SK-N-SH (cell line): ENCODE results near the gene SAMD4A. TPM values are rescaled to one million over a fixed set of nuclear protein-coding genes. Genes with fewer than 3 reads are reported as not detected.

Source experiments
- CTCF ChIA-PET: fragments of 300-600, 350-600 bp; formaldehyde crosslinking; extraction: SDS; loops from one replicate; lab custom pipeline; 2021; lab: Yijun Ruan, JAX
- POLR2A ChIA-PET: fragments of 350-600 bp; sonication (Branson Sonifier 250); formaldehyde crosslinking; extraction: SDS; loops from one replicate; lab custom pipeline; 2020; ENCODE audit warnings: antibody characterized with exemption, inconsistent platforms; lab: Yijun Ruan, JAX
- DNase-seq: peaks from one replicate; pipeline ENCODE4 v3.0.0; 2012
- H2AFZ ChIP-seq: fragments of 200-600 bp; sonication (generic); 2 replicates; pipeline ENCODE4 v1.8.1; 2016; ENCODE audit warnings: antibody characterized with exemption, mild to moderate bottlenecking, low read depth
- H3F3A ChIP-seq: fragments of 200-600 bp; sonication (generic); replicated peaks from 2 replicates; pipeline ENCODE3; 2016; ENCODE audit warnings: antibody characterized with exemption, mild to moderate bottlenecking; ENCODE audit not compliant: insufficient read depth
- H3K27ac ChIP-seq, 2 experiments: fragments of 200-500 bp in 1 of 2; fragments of 200-600 bp in 1 of 2; sonication (Bioruptor generic) in 1 of 2; sonication (generic), shearing (Covaris generic) in 1 of 2; 2 replicates each; pipeline versions ENCODE4 v1.5.1 to v1.6.1; 2014 to 2016; ENCODE audit warnings: low read depth in 2 of 2, inconsistent platforms in 1 of 2, low read length in 1 of 2, mild to moderate bottlenecking in 1 of 2, mixed read lengths in 1 of 2
- H3K27me3 ChIP-seq: fragments of 200-600 bp; sonication (generic), shearing (Covaris generic); 2 replicates; pipeline ENCODE4 v1.6.1; 2016; ENCODE audit warnings: mixed run types; ENCODE audit not compliant: insufficient read depth
- H3K36me3 ChIP-seq, 2 experiments: fragments of 200-500 bp in 1 of 2; fragments of 200-600 bp in 1 of 2; sonication (Bioruptor generic) in 1 of 2; sonication (generic) in 1 of 2; replicated peaks in 1 of 2; 2 replicates each; pipeline versions ENCODE3 to v1.5.1; 2014 to 2016; ENCODE audit warnings: low read length in 1 of 2, mild to moderate bottlenecking in 1 of 2; ENCODE audit not compliant: insufficient read depth in 2 of 2, control insufficient read depth in 1 of 2
- H3K4me1 ChIP-seq, 2 experiments: fragments of 200-500 bp in 1 of 2; fragments of 200-600 bp in 1 of 2; sonication (Bioruptor generic) in 1 of 2; sonication (generic), shearing (Covaris generic) in 1 of 2; 2 replicates each; pipeline versions ENCODE4 v1.5.1 to v1.6.1; 2014 to 2016; ENCODE audit warnings: low read depth in 1 of 2, low read length in 1 of 2, mixed run types in 1 of 2; ENCODE audit not compliant: insufficient read depth in 2 of 2, control insufficient read depth in 1 of 2
- H3K4me2 ChIP-seq: fragments of 200-600 bp; sonication (generic), shearing (Covaris generic); 2 replicates; pipeline ENCODE4 v1.6.1; 2017; ENCODE audit warnings: mixed run types
- H3K4me3 ChIP-seq, 2 experiments: fragments of 200-500 bp in 1 of 2; fragments of 200-600 bp in 1 of 2; sonication (Bioruptor generic) in 1 of 2; sonication (generic), shearing (Covaris generic) in 1 of 2; 2 replicates each; pipeline versions ENCODE4 v1.5.1 to v1.8.1; 2014 to 2016; ENCODE audit warnings: low read depth in 2 of 2, inconsistent platforms in 1 of 2, low read length in 1 of 2, mild to moderate bottlenecking in 1 of 2, mixed read lengths in 1 of 2, moderate library complexity in 1 of 2
- H3K79me2 ChIP-seq: fragments of 200-600 bp; sonication (generic); 2 replicates; pipeline ENCODE4 v1.8.1; 2017; ENCODE audit warnings: mild to moderate bottlenecking; ENCODE audit not compliant: insufficient read depth
- H3K9ac ChIP-seq: fragments of 200-600 bp; sonication (generic); 2 replicates; pipeline ENCODE4 v1.6.1; 2017; ENCODE audit warnings: mixed run types
- H3K9me2 ChIP-seq: fragments of 200-600 bp; sonication (generic); 2 replicates; pipeline ENCODE4 v1.6.1; 2017; ENCODE audit warnings: mixed run types
- H3K9me3 ChIP-seq: fragments of 200-600 bp; sonication (generic); 2 replicates; pipeline ENCODE4 v1.6.1; 2017; ENCODE audit warnings: mixed run types, mild to moderate bottlenecking, moderate library complexity
- H4K20me1 ChIP-seq: fragments of 200-600 bp; sonication (generic); 2 replicates; pipeline ENCODE4 v1.6.1; 2017; ENCODE audit warnings: mild to moderate bottlenecking, mixed run types; ENCODE audit not compliant: insufficient read depth
- CHD2 ChIP-seq: fragments of 150-350 bp; IDR thresholded peaks from 2 replicates; pipeline ENCODE4 v1.6.1; 2018; ENCODE audit warnings: low read length; ENCODE audit not compliant: partially characterized antibody
- ELF1 ChIP-seq: IDR thresholded peaks from 2 replicates; pipeline ENCODE4 v1.4.0; 2012
- FOSL2 ChIP-seq: IDR thresholded peaks from 2 replicates; pipeline ENCODE4 v1.4.0; 2012; ENCODE audit warnings: low read depth, mild to moderate bottlenecking, moderate library complexity, borderline replicate concordance
- FOXM1 ChIP-seq: IDR thresholded peaks from 2 replicates; pipeline ENCODE4 v1.4.0; 2012; ENCODE audit warnings: low read depth, mild to moderate bottlenecking
- GABPA ChIP-seq: IDR thresholded peaks from 2 replicates; pipeline ENCODE4 v1.4.0; 2012; ENCODE audit warnings: low read depth, mild to moderate bottlenecking
- GATA2 ChIP-seq: sonication (generic); formaldehyde crosslinking; IDR thresholded peaks from 2 replicates; pipeline ENCODE4 v1.5.0; 2020; ENCODE audit warnings: mild to moderate bottlenecking, missing genetic modification reagents
- IRF3 ChIP-seq: fragments of 150-350 bp; IDR thresholded peaks from 2 replicates; pipeline ENCODE4 v1.6.1; 2016; ENCODE audit warnings: mild to moderate bottlenecking, low read depth, low read length
- JUND ChIP-seq: IDR thresholded peaks from 2 replicates; pipeline ENCODE4 v1.4.0; 2012
- MAX ChIP-seq: IDR thresholded peaks from 2 replicates; pipeline ENCODE4 v1.4.0; 2012; ENCODE audit warnings: low read depth
- PBX3 ChIP-seq: IDR thresholded peaks from 2 replicates; pipeline ENCODE4; 2012
- POLR2AphosphoS5 ChIP-seq: IDR thresholded peaks from 2 replicates; pipeline ENCODE4 v1.6.1; 2012; ENCODE audit warnings: low read depth, low read length
- REST ChIP-seq: IDR thresholded peaks from 2 replicates; pipeline ENCODE4 v1.6.1; 2012; ENCODE audit warnings: mild to moderate bottlenecking, low read depth, low read length, moderate library complexity
- RFX5 ChIP-seq: IDR thresholded peaks from 2 replicates; pipeline ENCODE4 v1.6.1; 2012; ENCODE audit warnings: mild to moderate bottlenecking, improper control_type of control experiment, low read length
- SIN3A ChIP-seq: IDR thresholded peaks from 2 replicates; pipeline ENCODE4 v1.6.1; 2012; ENCODE audit warnings: low read depth, mild to moderate bottlenecking, low read length, moderate library complexity, borderline replicate concordance
- SMC3 ChIP-seq: IDR thresholded peaks from 2 replicates; pipeline ENCODE4 v1.6.1; 2012; ENCODE audit warnings: low read depth, low read length, improper control_type of control experiment
- TCF12 ChIP-seq: IDR thresholded peaks from 2 replicates; pipeline ENCODE4 v1.4.0; 2012
- TEAD4 ChIP-seq: IDR thresholded peaks from 2 replicates; pipeline ENCODE4 v1.4.0; 2012; ENCODE audit warnings: mild to moderate bottlenecking, borderline replicate concordance; ENCODE audit not compliant: insufficient read depth
- USF1 ChIP-seq: IDR thresholded peaks from 2 replicates; pipeline ENCODE4 v1.4.0; 2012; ENCODE audit warnings: low read depth, borderline replicate concordance
- YY1 ChIP-seq: IDR thresholded peaks from 2 replicates; pipeline ENCODE4 v1.4.0; 2012; ENCODE audit warnings: low read depth, mild to moderate bottlenecking
- WGBS: methylation state at CpG from one replicate; pipeline ENCODE4 v1.1.6; 2017; ENCODE audit warnings: low lambda C conversion rate; 5-methylcytosine and 5-hydroxymethylcytosine counted together
- polyA plus RNA-seq, 3 experiments: library from polyadenylated mRNA; depleted of rRNA; stranded (reverse); fragments of >200 nt; gene quantifications; 2 replicates each; pipeline ENCODE4 v1.2.3, GENCODE V29; 2012

The SAMD4A gene
- polyA plus RNA-seq, 1 of the 3 experiments (the other 2 are of a cell fraction), result 5.0 TPM

GRCh38 chr14:54759982-54760585, 193.2 kb downstream of the SAMD4A start:
- ChIA-PET CTCF (interaction anchor here (2.2 kb wide), 1 partner anchor 13 kb away, joined by 12 read pairs; no protein-coding TSS in a partner anchor), POLR2A (no interaction called here)
- no peak for DNase-seq
- no peak overlapping the region for H3K4me2 ChIP-seq
- H3K4me1 ChIP-seq, result peaks cover 0 to 10% of the 10 kb centered on the region in 2 experiments; a peak in 1 of 4 replicates
- 89% methylated on average over 15 of the region's 33 CpGs for WGBS
- peaks cover 4% of the 10 kb centered on the region; the same call in 1 of the 2 replicates for H3K79me2 ChIP-seq
- H4K20me1 ChIP-seq, result no peaks in the 10 kb centered on the region
- no peak overlapping the region for H2AFZ ChIP-seq
- H3K27me3 ChIP-seq, result no peaks in the 10 kb centered on the region
- no peak overlapping the region for H3K27ac ChIP-seq
- TF ChIP-seq SMC3, result no peak
- no peak for TF ChIP-seq RFX5
- no peak for TF ChIP-seq USF1
- no peak for TF ChIP-seq SIN3A
- no peak for TF ChIP-seq FOXM1
- no peak for TF ChIP-seq GATA2 (CRISPR knock-in tag)
- no peak for TF ChIP-seq JUND
- no peak for TF ChIP-seq TEAD4
- TF ChIP-seq FOSL2, result no peak
- no peak for TF ChIP-seq POLR2AphosphoS5
- no peak for TF ChIP-seq PBX3
- no peak for TF ChIP-seq ELF1
- no peak for TF ChIP-seq MAX
- TF ChIP-seq IRF3, result no peak
- no peak for TF ChIP-seq CHD2
- TF ChIP-seq GABPA, result no peak
- no peak for TF ChIP-seq TCF12
- TF ChIP-seq REST, result no peak
- no peak for TF ChIP-seq YY1
- TF ChIP-seq, all 33 proteins: peak for 0
- Histone ChIP-seq H3F3A (no peaks in the 10 kb centered on the region), H3K9ac (no peak overlapping the region), H3K36me3 (peaks cover 31 to 38% of the 10 kb centered on the region in 2 experiments), H3K9me2 (no peaks in the 10 kb centered on the region), H3K4me3 (no peak overlapping the region), H3K9me3 (no peaks in the 10 kb centered on the region)
